K562 (cell line): ENCODE measurements around the gene LRGUK. TPM values are rescaled to one million over a fixed set of nuclear protein-coding genes. Genes with fewer than 3 reads are reported as not detected.

ENCODE experiments used
- CBX3 ChIP-seq, 2 experiments: IDR thresholded peaks; 1 replicate in 1 of 2; 2 replicates in 1 of 2; pipeline ENCODE4 v1.6.1; 2012; ENCODE audit warnings: inconsistent platforms in 2 of 2, low read length in 2 of 2, borderline replicate concordance in 1 of 2, control low read depth in 1 of 2
- CBX5 ChIP-seq: IDR thresholded peaks from 2 replicates; pipeline ENCODE4 v1.6.1; 2014; ENCODE audit warnings: low read depth, borderline replicate concordance
- CEBPZ ChIP-seq: fragments of 150-350 bp; IDR thresholded peaks from 2 replicates; pipeline ENCODE4 v1.6.1; 2014; ENCODE audit warnings: low read depth, mild to moderate bottlenecking, low read length, borderline replicate concordance
- FOXK2 ChIP-seq, 2 experiments: fragments of 450-650 bp; IDR thresholded peaks in 1 of 2; conservative IDR thresholded peaks in 1 of 2; 2 replicates each; pipeline ENCODE4 v1.6.1; 2016; ENCODE audit warnings: low read depth in 2 of 2, mild to moderate bottlenecking in 1 of 2
- NCOA6 ChIP-seq: fragments of 450-650 bp; IDR thresholded peaks from 2 replicates; pipeline ENCODE4 v1.6.1; 2017; ENCODE audit warnings: mild to moderate bottlenecking
- TCFL5 ChIP-seq: fragments of 250-450 bp; sonication (Bioruptor Pico); conservative IDR thresholded peaks from 2 replicates; pipeline ENCODE4 v1.6.1; 2021; ENCODE audit warnings: mild to moderate bottlenecking, moderate library complexity, matching md5 sums
- TRIM28 ChIP-seq: fragments of 450-650 bp; IDR thresholded peaks from 2 replicates; pipeline ENCODE4 v1.6.1; 2017
- ZFP36 ChIP-seq: fragments of 150-350 bp; IDR thresholded peaks from 2 replicates; pipeline ENCODE4 v1.6.1; 2018; ENCODE audit warnings: low read length, low read depth; ENCODE audit not compliant: partially characterized antibody
- ZNF280A ChIP-seq: fragments of 450-650 bp; IDR thresholded peaks from 2 replicates; pipeline ENCODE4 v1.6.1; 2018; ENCODE audit warnings: mild to moderate bottlenecking, low read depth; ENCODE audit not compliant: partially characterized antibody
- polyA plus RNA-seq, 8 experiments: library from polyadenylated mRNA; depleted of rRNA in 4 of 8; stranded (reverse) in 5 of 8; unstranded in 3 of 8; fragments of >200 nt; fragmentation: Nextera tagmentation in 2 of 8; fragmentation: Illumina TruSeq in 1 of 8; extraction: Ambion mirVana in 2 of 8; extraction: Trizol in 1 of 8; gene quantifications; 2 replicates each; pipeline versions ENCODE4 v1.2.1 to v1.2.3, GENCODE V29; 2011 to 2014; ENCODE audit warnings: inconsistent platforms in 1 of 8, missing spikeins in 1 of 8
- total RNA-seq, 7 experiments: library from RNA; depleted of rRNA in 6 of 7; stranded (reverse); fragments of >200 nt in 6 of 7; fragmentation: Illumina TruSeq in 2 of 7; extraction: Trizol in 2 of 7; gene quantifications; 2 replicates each; pipeline versions ENCODE4 v1.2.1 to v1.2.3, GENCODE V29; 2011 to 2021; ENCODE audit warnings: low replicate concordance in 1 of 7

The LRGUK gene
- total and polyA plus RNA-seq, 9 of the 15 experiments (the other 6 are each of a cell fraction or from before 2014, with no cell fraction given): 0.04 to 0.33 (median 0.18) TPM

GRCh38 chr7:134089446-134089845, 37.7 kb upstream of the LRGUK start (continued):
- TF ChIP-seq CEBPZ (peak; percentile 58; the same call in 1 of the 2 replicates), TCFL5 (CRISPR knock-in tag) (no peak), ZNF280A (peak; percentile 76), TRIM28 (peak; percentile 74), CBX5 (peak; percentile 89; the same call in 1 of the 2 replicates), CBX3 (IDR thresholded peaks at IDR 0.05; ENCODE audit: borderline replicate concordance in 1 of 2, low read length in 2 of 2) (peak in 1 of 2 experiments; percentile 75; a peak in 2 of 3 replicates), ZFP36 (peak; percentile 91), FOXK2 (conservative IDR thresholded peaks at IDR 0.05 in 1 of 2, IDR thresholded peaks at IDR 0.05 in 1 of 2; ENCODE audit: low read depth in 2 of 2) (no peak), NCOA6 (no peak)
